Femur (tissue), 1 donor: ENCODE measurements around the gene IL12A.
A peak's percentile ranks its signal among the peaks of the same experiment; 100 is the strongest.

ENCODE experiments used
- DNase-seq: peaks from one replicate; pipeline ENCODE4 v3.0.0-alpha.2; 2017

The IL12A gene

DNA sequence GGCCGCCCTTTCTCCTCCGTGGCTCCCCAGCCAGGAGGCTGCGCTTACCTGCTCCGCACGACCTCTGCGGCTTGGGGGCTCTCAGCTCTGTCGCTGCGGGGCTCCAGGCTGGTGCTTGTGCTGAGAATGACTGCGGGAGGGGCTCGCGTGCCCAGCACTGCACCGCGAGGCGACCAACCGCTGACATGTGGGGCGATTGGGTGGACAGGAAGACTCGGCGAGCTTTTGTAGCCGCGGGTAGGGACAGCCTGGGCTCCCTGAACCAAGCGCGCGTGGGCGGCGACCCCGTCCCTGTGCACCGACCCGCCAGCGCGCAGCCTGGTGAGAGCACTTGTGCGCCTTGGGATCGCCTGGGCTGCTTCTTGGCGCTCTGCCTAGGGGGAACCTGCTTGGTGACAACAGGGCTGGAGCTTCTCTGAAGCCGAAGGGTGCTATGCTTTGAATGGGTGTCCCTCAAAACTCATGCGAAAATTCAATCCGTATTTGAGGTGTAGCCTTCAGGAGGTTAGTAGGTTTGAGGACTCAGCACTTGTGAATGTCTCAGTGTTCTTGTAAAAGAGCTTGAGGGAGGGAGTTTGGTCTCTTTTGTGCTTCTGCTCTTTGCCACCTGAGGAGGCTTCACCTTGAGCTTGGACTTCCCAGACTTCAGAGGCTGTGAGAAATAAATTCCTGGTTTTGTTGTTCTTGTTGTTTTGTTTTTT, 50.4 kb downstream of the IL12A start:
- peak; percentile 30 for DNase-seq

DNA sequence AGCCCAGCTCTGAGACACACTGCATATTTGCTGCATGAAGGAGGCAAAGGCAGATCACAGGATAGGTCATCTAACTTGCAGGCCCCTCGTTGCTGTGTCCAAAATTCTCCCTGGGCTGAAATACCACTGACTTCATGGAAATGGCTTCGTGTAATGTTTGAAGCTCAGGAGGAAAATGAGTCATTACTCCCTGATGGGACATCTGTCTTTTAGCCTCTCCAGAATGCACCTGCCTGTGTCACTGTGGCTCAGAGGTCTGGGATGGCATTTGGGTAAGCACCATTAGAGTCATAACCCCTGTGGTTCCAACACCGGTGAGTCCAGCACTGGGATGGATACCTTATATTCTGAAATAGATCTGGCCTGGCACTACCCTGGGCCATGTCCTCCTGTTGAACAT, 51.5 kb downstream of the IL12A start:
- no peak for DNase-seq

DNA sequence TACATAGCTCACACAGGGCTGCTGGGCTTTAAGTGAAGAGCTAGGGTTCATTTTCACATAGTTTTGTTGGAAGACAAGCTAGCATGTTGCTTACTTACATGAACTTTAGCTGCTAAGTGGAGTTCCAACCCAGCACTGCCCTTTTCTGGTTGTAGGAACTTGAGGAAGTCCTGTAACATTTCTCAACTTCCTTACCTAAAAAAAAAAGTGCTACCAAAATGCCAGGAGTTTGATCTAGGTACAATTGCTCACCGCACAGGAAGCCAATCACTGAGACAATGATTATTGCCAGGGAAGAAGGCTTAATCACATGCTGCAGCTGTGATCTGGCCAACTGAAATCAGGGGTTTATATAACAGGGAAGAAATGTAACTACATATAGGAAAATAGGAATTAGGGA, 52.8 kb downstream of the IL12A start:
- no peak for DNase-seq

- no peak for DNase-seq
These were observed 55.5 kb downstream of the IL12A start for GRCh38 chr3:160044121-160044520.
